SKM-1 (cell line): ENCODE data around the gene HS3ST2.
"Not testable (repeated sequence)": the region's sequence is repeated elsewhere in the genome, so short reads cannot be mapped to it uniquely, and the experiment has no call there.

ENCODE experiments used
- DNase-seq: peaks from one replicate; lab custom pipeline; 2025; ENCODE audit not compliant: unreplicated experiment; lab: John Stamatoyannopoulos, UW

HS3ST2 gene

DNA sequence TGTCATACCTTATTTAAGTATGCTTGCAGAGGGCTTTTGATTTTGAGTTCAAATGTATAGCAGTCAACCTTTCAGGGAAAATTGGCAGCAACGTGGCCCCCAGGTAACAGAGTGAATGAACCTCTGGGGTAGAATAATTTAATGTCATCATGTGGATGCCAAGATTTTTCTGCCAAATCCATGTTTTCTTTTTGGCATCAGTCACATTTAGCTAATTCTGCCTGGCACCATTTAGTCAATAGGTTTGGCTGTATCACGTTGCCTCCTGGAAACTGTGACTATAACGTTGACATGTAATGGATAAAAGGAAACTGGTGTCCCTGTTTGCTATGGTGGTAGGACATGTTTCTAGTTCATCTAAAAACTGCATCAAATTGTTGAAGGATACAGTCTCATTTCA is 115.5 kb downstream of the HS3ST2 start:
- DNase-seq = no peak

DNA sequence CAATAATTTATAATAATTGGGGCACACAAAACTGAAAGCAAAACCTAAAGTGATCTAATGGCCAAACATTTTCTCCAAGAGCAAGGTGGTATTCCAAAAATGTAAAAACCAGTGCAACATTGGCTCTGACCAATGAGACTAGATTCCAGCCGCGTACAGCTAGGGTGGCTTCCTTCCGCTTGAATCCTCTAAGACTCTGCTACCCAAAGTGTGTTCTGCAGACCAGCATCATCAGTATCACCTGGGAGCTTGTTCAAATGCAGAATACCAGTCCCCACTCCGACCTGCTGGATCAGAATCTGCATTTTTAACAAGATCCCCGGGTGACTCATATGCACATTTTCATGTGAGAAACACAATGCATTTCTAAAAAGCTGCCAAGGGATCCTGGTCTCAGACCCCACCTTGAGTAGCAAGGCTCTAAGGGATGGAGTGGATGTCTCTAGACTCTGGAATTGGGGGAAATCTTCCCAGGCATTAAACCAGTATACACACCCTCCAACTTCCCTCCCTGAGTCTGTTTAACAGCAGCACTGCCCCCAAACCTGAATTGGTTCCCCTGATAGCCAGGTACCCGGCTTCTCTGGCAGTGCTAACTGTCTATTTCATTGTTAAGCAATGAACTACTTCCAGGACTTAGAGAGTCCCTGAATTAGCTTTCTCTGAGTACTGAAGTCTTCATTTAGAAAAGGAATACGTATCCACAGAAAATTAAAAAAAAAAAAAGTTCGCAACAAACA is 118.2 kb downstream of the HS3ST2 start:
- no peak for DNase-seq

DNA sequence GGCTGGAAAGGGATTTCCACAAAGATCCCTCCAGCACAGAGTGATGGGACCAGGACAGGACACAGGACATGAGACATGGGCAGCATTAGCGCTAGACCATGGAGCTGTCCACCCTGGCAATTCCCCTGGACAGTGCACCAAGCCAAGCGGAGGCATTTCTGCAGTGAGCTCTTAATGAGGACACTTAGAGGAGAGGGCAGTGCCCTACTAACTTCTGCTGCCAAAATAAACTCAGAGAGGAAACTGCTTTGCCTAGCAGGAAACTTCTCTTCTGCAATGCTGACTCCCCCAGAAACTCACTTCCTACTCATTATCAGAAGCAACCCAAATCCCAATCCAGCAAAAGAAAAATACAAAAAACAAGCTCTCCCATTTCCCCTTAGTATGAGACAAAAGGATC is 119.2 kb downstream of the HS3ST2 start:
- DNase-seq = no peak

DNA sequence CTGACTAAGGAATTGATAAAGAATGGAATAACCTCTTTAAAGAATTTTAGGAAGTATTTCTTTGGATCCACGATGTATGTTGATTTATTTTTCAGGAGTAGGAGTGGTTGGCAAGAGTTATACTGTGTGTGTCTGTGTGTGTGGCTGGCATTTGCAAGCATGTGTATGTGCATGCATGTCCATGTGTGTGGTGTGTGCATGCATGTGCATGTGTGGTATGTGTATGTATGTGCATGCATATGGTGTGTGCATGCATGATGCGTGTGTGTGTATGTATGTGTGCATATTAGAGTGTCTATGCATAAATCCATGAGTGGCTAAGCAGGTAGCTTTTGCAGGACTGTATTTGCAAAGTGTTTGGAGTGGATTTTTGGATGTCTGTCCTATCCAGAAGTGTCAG is 120.8 kb downstream of the HS3ST2 start:
- DNase-seq = no peak

DNA sequence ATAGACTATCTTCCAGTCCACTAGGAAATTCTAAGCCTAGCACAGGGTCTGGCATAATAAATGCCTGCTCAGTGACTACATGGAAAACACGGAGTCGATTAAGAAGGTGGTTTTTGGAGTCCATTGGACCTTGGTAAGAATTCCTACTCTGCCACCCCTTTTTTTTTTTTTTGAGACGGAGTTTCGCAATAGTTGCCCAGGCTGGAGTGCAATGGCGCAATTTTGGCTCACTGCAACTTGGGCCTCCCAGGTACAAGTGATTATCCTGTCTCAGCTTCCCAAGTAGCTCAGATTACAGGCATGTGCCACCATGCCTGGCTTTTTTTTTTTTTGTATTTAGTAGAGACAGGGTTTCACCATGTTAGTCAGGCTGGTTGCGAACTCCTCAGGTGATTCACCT is 123.2 kb downstream of the HS3ST2 start:
- DNase-seq = no peak

DNA sequence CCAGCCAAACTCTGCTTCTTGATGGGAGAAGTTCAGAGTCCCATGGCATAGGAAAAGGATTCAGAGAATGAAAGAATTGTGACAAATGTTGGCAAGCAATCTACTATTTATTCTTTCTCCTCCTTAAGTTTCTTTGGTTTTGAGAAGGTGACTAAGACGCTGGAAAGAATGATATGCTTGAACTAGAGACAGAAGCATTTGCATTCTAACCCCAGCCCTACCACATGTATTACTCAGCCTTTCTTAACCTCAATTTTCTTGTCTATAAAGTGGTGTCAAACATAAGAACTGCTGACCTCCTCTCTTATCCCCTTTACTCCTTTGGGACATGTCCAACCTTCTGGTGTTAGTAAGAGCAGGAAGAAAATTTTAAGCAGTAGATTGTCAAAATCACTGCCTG is 124.7 kb downstream of the HS3ST2 start:
- no peak for DNase-seq

DNA sequence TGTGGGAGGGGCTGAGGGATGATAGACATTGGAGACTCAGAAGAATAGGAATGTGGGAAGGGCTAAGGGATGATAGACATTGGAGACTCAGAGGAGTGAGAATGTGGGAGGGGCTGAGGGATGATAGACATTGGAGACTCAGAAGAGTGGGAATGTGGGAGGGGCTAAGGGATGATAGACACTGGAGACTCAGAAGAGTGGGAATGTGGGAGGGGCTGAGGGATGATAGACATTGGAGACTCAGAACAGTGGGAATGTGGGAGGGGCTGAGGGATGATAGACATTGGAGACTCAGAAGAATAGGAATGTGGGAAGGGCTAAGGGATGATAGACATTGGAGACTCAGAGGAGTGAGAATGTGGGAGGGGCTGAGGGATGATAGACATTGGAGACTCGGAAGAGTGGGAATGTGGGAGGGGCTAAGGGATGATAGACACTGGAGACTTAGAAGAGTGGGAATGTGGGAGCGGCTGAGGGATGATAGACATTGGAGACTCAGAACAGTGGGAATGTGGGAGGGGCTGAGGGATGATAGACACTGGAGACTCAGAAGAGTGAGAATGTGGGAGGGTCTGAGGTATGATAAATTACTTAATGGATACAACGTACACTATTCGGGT is 125.9 kb downstream of the HS3ST2 start:
- not testable (repeated sequence) for DNase-seq

DNA sequence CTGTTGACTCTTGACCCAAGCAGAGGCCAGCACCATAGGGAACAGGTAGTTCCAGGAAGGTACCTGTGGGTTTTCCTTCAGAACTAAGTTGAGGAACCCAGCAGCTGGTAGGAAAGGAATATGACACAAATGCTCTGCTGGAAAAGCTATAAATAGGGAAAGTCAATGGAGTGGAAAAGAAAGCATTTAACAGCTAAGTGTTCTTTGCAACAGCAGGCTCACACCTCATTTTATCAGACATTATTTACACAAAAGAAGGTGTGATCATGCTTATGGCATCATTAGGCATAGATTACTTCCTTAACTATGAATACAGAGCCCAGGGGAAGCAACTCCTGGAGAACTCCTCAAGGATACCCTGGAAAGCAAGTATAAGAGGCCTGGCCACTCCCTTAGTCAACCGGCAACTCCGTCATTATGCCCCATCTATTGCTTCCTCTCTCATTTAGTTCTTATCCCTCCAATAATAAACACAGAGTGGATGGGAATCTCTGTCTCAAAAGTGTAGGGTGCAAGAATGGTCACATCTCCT is 128.1 kb downstream of the HS3ST2 start:
- DNase-seq = no peak

DNA sequence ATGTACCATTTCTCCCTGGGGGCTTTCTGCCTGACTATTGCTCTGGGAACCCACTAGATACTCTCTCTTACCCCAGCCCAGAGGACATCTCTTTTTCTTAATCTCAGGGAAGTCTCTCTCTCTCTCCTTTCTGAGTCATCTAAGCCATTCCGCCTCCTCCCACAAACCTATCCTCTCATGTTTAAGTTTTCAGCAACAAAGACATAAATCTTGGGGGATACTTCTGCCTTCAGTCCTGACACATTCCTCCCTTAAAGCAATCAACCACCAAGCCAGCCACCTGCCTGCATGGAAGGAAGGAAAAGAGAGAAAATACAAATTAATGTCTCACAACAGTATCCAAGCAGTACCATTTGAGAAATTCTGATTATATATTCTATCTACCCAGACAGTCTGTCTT is 128.8 kb downstream of the HS3ST2 start:
- DNase-seq = no peak

DNA sequence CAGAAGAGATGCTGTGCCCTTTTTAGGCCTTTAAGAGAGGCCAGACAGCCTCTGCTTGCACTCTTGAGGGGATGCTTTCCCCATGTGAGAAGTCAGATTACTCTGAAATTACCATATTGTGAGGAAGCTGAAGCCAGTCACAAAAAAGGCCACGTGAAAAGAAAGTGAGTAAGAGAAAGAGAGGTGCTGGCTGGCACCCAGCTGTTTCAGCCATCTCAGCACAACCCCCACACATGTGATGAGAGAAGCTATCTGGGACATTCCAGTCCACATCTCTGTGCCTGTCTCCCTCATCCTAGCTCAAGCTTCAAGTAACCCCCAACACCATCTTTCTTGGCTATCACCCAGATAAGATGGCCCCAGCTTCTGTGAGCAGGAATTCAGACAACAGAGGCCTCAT is 131.4 kb downstream of the HS3ST2 start:
- DNase-seq = no peak

DNA sequence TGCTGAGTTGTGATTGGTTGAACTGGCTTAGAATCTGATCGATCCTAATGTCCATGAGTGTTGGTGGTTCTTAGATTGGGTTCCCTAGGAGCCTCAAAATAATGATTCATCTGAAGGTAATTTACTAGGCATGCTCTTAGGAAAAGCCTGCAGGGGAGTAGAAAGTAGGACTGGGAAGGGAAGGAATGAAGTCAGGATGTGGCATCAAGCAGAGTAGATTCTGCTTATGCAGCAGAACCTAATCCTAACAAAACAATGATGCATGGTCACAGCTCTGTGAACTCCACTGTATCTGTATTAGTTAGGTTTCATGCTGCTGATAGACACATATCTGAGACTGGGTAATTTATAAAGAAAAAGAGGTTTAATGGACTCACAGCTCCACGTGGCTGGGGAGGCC is 132.5 kb downstream of the HS3ST2 start:
- DNase-seq = no peak

DNA sequence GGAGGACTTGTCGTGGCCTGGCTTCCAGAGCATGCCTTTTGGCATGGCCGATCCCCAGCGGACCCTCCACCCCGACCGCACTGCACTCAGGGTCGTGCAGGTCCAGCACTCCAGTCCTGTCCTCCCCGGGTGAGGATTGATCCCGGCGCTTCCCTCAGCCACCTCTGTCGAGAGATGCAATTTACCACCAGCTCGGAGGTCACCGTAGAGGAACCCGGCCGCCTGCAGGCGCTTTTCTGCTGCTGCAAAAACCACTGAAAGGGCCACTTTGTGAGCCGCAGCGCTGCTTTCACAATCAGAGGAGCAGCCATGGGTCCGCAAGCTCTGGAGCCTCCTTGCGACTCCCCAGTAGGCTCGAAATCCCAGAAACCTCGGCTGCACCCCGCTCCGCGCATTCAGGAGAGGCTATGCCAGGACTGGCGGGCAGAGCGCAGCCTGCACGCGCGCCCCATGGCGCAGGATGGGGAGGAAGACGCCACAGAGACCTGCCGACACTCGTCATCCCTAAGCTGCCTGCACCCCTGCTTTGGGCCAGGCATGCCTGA is 134.2 kb downstream of the HS3ST2 start:
- DNase-seq = no peak

DNA sequence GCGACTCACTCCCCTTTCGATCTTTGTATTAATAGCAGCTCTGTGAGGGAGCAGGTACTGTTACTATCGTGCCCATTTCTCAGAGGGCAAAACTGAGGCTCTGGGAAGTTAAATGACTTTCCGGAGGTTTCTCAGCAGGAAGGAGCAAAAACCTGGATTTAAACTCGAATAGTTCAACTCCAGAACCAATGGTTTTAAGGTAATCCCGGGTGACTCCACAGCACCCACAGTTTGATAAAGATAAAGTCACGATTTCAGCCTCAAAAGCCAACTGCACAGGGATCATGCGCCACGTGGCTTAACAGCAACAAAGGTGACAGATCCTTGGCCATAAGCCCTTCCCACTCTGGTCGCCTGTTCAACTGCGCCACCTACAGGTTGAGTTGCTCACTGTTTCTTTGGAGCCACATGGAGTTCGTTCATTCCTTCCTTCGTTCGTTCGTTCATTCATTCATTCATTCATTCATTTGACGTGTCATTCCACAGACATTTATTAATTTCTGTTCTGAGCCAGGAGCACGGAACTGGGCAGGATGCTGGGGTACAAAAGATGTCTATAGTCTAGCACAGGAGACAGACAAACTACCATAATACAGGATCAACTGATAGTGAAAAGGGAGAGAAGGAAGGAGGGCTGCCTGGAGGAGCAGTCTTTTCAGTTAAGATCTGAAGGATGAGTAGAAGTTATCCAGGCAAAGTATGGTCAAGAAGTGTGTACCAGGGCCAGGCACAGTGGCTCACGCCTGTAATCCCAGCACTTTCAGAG is 134.8 kb downstream of the HS3ST2 start:
- DNase-seq = peak; percentile 28

DNA sequence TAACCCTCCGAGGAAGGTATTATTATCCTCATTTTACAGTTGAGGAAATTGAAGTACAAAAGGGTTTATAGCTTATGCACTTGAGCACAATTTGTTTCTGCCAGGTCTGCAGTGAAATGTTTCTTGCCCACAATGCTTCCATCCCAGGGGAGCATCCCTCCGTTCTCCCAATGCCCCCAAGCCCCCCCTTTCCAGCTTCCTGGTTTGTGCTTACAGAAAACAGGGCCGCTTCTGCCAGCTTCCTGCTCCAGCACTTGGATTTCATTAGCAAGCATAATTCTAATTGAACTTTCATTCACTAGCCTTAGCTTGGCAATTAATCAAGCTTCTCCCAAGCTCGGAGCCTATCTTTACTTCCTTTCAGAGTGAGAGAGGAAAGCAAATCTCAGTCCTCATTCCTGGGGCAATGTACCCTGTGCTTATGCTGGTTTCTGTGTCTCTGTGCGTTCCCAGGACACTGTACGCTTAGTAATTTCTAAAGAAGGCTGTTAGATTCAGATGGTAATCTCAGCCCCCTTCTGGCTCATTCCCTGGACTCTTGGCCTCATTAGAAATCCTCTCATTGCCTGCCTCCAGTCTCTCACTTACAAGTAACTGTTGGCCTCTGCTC is 141.6 kb downstream of the HS3ST2 start:
- no peak for DNase-seq

DNA sequence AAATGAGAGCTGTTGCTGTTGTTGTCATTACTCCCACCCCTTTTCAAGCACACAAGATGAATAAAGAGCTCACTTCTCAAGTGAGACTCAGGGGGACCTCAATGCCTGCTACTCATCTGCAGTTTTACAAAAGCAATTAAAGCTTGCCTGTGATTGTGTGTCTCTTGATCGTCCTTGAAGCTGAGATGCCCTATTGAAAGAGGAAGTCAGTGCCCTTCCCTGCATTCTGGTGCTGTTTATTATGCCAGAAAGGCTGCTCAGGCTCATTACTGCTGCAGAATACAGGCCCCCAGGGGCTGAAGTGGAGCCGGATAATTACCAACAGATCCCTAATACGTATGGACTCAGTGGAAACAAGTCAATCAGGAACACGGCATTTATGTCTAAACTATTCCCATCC is 147.2 kb downstream of the HS3ST2 start:
- no peak for DNase-seq

DNA sequence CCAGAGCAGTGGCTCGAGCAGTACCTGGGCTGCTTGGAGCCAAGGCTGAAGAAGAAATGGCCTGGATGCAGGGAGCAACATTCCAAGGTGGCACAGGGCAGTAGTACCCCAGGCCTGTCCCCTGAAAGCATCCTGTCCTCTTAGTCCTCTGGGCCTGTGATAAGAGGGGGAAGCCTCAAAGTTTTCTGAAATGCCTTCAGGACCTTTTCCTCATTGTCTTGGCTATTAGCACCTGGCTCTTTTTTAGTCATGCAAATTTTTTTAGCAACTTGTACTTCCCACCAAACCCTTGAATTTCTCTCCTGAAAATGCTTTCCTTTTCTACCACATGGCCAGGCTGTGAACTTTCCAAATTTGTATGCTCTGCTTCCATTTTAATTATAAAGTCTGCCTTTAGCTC is 148.9 kb downstream of the HS3ST2 start:
- no peak for DNase-seq
